Keratinocyte (primary cell): ENCODE results near the gene MTMR2.

Experiments
- EZH2 ChIP-seq: IDR thresholded peaks from one replicate; pipeline ENCODE4 v1.6.1; 2012; ENCODE audit warnings: inconsistent platforms, mild to moderate bottlenecking, low read length, moderate library complexity
- TF ChIP-seq, protein P1 (sequence below), 3 experiments: IDR thresholded peaks in 1 of 3; conservative IDR thresholded peaks in 1 of 3; optimal IDR thresholded peaks in 1 of 3; 2 replicates in 2 of 3; 3 replicates in 1 of 3; pipeline versions ENCODE3 to v1.5.1; 2011; ENCODE audit warnings: low read length in 3 of 3, mild to moderate bottlenecking in 3 of 3, moderate library complexity in 2 of 3, control low read depth in 1 of 3, inconsistent platforms in 1 of 3; ENCODE audit not compliant: insufficient read depth in 2 of 3; ENCODE audit errors: extremely low read depth in 1 of 3

DNA sequence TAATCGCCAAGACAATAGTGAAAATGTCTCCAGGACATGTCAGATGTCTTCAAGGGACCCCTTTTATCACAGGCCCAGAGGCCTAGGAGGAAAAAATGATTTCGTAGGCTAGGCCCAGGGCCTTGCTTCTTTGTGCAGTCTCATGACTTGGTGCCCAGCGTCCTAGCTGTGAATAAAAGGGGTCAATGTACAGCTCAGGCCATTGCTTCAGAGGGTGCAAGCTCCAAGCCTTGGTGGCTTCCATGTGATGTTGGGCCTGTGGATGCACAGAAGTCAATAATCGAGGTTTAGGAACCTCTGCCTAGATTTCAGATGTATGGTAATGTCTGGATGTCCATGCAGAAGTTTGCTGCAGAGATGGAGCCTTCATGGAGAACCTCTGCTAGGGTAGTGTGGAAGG is 20.7 kb upstream of the MTMR2 start:
- TF ChIP-seq, protein P1, sequence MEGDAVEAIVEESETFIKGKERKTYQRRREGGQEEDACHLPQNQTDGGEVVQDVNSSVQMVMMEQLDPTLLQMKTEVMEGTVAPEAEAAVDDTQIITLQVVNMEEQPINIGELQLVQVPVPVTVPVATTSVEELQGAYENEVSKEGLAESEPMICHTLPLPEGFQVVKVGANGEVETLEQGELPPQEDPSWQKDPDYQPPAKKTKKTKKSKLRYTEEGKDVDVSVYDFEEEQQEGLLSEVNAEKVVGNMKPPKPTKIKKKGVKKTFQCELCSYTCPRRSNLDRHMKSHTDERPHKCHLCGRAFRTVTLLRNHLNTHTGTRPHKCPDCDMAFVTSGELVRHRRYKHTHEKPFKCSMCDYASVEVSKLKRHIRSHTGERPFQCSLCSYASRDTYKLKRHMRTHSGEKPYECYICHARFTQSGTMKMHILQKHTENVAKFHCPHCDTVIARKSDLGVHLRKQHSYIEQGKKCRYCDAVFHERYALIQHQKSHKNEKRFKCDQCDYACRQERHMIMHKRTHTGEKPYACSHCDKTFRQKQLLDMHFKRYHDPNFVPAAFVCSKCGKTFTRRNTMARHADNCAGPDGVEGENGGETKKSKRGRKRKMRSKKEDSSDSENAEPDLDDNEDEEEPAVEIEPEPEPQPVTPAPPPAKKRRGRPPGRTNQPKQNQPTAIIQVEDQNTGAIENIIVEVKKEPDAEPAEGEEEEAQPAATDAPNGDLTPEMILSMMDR (optimal IDR thresholded peaks at IDR 0.05 in 1 of 3, IDR thresholded peaks at IDR 0.05 in 1 of 3, conservative IDR thresholded peaks at IDR 0.05 in 1 of 3; ENCODE audit: extremely low read depth in 1 of 3, insufficient read depth in 2 of 3, low read length in 3 of 3): no peak
- TF ChIP-seq EZH2: no peak
